Neural progenitor cell (in vitro differentiated cells): ENCODE measurements around the gene STK36. TPM values are rescaled to one million over a fixed set of nuclear protein-coding genes. Genes with fewer than 3 reads are reported as not detected.

ENCODE experiments used
- DNase-seq: peaks from one replicate; pipeline ENCODE4 v3.0.0-alpha.2; 2016; ENCODE audit warnings: low spot score
- H2AFZ ChIP-seq: fragments of 200-600 bp; sonication (generic); replicated peaks from 2 replicates; pipeline ENCODE4 v1.6.1; 2016; ENCODE audit warnings: antibody characterized with exemption
- H3F3A ChIP-seq: fragments of 200-600 bp; sonication (generic); 2 replicates; pipeline ENCODE4 v1.6.1; 2016; ENCODE audit warnings: antibody characterized with exemption, low read depth
- H3K27ac ChIP-seq: fragments of 200-600 bp; sonication (generic); 2 replicates; pipeline ENCODE4 v1.5.1; 2016; ENCODE audit warnings: mild to moderate bottlenecking
- H3K27me3 ChIP-seq: fragments of 200-600 bp; sonication (generic); 2 replicates; pipeline ENCODE4 v1.6.1; 2016; ENCODE audit warnings: mild to moderate bottlenecking, moderate library complexity
- H3K36me3 ChIP-seq: fragments of 200-600 bp; sonication (generic); 2 replicates; pipeline ENCODE4 v1.5.1; 2016
- H3K4me1 ChIP-seq: fragments of 200-600 bp; sonication (generic); 2 replicates; pipeline ENCODE4 v1.6.1; 2016; ENCODE audit warnings: mixed run types
- H3K4me2 ChIP-seq: fragments of 200-600 bp; sonication (generic); 2 replicates; pipeline ENCODE4 v1.6.1; 2016
- H3K4me3 ChIP-seq: fragments of 200-600 bp; sonication (generic); 2 replicates; pipeline ENCODE4 v1.5.1; 2016
- H3K79me2 ChIP-seq: fragments of 200-600 bp; sonication (generic); 2 replicates; pipeline ENCODE4 v1.6.1; 2016; ENCODE audit warnings: low read depth
- H3K9ac ChIP-seq: fragments of 200-600 bp; sonication (generic); 2 replicates; pipeline ENCODE4 v1.6.1; 2016
- H3K9me3 ChIP-seq: fragments of 200-600 bp; sonication (generic); 2 replicates; pipeline ENCODE4 v1.5.1; 2016; ENCODE audit warnings: low read depth
- H4K20me1 ChIP-seq: fragments of 200-600 bp; sonication (generic); 2 replicates; pipeline ENCODE4 v1.6.1; 2016; ENCODE audit warnings: low read depth
- H3K27ac Mint-ChIP-seq: 3 replicates; pipeline ENCODE4 v1.8.0; 2021; ENCODE audit warnings: mixed read lengths
- H3K27me3 Mint-ChIP-seq: 2 replicates; pipeline ENCODE4 v1.8.0; 2022; ENCODE audit warnings: low read depth, mild to moderate bottlenecking, inconsistent platforms, moderate library complexity, mixed read lengths; ENCODE audit not compliant: insufficient read depth
- H3K36me3 Mint-ChIP-seq: 3 replicates; pipeline ENCODE4 v1.8.0; 2021; ENCODE audit warnings: mixed read lengths
- H3K4me1 Mint-ChIP-seq: 3 replicates; pipeline ENCODE4 v1.8.0; 2021; ENCODE audit warnings: mixed read lengths
- H3K4me3 Mint-ChIP-seq: 3 replicates; pipeline ENCODE4 v1.8.0; 2021; ENCODE audit warnings: mild to moderate bottlenecking, moderate library complexity, mixed read lengths
- H3K9me3 Mint-ChIP-seq: 3 replicates; pipeline ENCODE4 v1.8.0; 2020; ENCODE audit warnings: mixed read lengths
- EZH2 ChIP-seq: fragments of 200-600 bp; sonication (generic); IDR thresholded peaks from 2 replicates; pipeline ENCODE4 v1.6.1; 2017; ENCODE audit warnings: antibody characterized with exemption, mild to moderate bottlenecking, moderate library complexity
- EZH2phosphoT487 ChIP-seq: fragments of 200-600 bp; sonication (generic); IDR thresholded peaks from 2 replicates; pipeline ENCODE4 v1.6.1; 2017; ENCODE audit warnings: antibody characterized with exemption
- total RNA-seq: library from RNA; depleted of rRNA; stranded (reverse); fragments of >200 nt; gene quantifications from 2 replicates; pipeline ENCODE4 v1.2.3, GENCODE V29; 2015; ENCODE audit warnings: low replicate concordance
- TF ChIP-seq, protein P1 (sequence below): fragments of 200-600 bp; sonication (generic); IDR thresholded peaks from 2 replicates; pipeline ENCODE4 v1.5.1; 2017; ENCODE audit warnings: antibody characterized with exemption, mild to moderate bottlenecking

The STK36 gene
- total RNA-seq, 1 donor from 2014 or later: 61.4 TPM

GRCh38 chr2:218722876-218723785, 51.2 kb downstream of the STK36 start:
- Mint-ChIP-seq H3K27me3 (peaks cover 2% of the 10 kb centered on the region), H3K27ac (peak overlapping the region; percentile 12), H3K36me3 (peaks cover 32% of the 10 kb centered on the region), H3K9me3 (peaks cover 26% of the 10 kb centered on the region), H3K4me3 (no peak overlapping the region), H3K4me1 (peaks cover 11% of the 10 kb centered on the region)
- Histone ChIP-seq H2AFZ (no peak overlapping the region), H3K27ac (no peak overlapping the region), H3K79me2 (peaks cover 98% of the 10 kb centered on the region), H3K27me3 (no peaks in the 10 kb centered on the region), H3K36me3 (peaks cover 7% of the 10 kb centered on the region), H3K9me3 (peaks cover 17% of the 10 kb centered on the region), H3K4me3 (no peak overlapping the region), H3F3A (no peaks in the 10 kb centered on the region), H3K4me1 (no peaks in the 10 kb centered on the region), H3K9ac (no peak overlapping the region), H3K4me2 (no peak overlapping the region), H4K20me1 (peaks cover 43% of the 10 kb centered on the region)
- no peak for TF ChIP-seq EZH2
- no peak for DNase-seq

DNA sequence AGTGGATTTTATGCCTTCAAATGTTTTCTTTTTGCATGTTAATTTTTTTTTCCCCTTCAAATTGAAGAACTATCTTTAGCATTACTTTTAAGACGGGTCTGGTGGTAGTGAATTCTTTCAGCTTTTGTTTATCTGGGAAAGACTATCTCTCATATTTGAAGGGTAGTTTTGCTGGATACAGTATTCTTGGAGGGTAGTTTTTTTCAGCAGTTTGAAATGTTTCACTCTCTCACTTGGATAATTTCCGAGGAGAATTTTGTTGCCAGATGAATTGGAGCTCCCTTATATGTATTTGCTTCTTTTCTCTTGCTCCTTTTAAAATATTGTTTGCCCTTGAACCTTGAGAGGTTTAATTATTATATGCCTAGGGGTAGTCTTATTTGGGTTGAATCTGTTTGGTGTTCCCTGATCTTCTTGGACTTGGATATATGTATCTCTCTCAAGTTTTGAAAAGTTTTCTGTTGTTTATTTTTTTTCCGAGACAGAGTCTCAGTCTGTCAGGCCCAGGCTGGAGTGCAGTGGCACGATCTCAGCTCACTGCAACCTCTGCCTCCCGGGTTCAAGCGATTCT, 54.2 kb downstream of the STK36 start:
- no peak overlapping the region for H3K4me2 ChIP-seq
- H3K79me2 ChIP-seq: peaks cover 85% of the 10 kb centered on the region
- no peaks in the 10 kb centered on the region for H3F3A ChIP-seq
- Mint-ChIP-seq H3K36me3 (peaks cover 35% of the 10 kb centered on the region), H3K27me3 (peaks cover 2% of the 10 kb centered on the region), H3K4me1 (peaks cover 11% of the 10 kb centered on the region), H3K4me3 (no peak overlapping the region), H3K27ac (no peak overlapping the region), H3K9me3 (peaks cover 26% of the 10 kb centered on the region)
- no peak overlapping the region for H2AFZ ChIP-seq
- peaks cover 24% of the 10 kb centered on the region for H4K20me1 ChIP-seq
- no peak overlapping the region for H3K9ac ChIP-seq
- TF ChIP-seq EZH2phosphoT487 (no peak), EZH2 (no peak)
- TF ChIP-seq, protein P1, sequence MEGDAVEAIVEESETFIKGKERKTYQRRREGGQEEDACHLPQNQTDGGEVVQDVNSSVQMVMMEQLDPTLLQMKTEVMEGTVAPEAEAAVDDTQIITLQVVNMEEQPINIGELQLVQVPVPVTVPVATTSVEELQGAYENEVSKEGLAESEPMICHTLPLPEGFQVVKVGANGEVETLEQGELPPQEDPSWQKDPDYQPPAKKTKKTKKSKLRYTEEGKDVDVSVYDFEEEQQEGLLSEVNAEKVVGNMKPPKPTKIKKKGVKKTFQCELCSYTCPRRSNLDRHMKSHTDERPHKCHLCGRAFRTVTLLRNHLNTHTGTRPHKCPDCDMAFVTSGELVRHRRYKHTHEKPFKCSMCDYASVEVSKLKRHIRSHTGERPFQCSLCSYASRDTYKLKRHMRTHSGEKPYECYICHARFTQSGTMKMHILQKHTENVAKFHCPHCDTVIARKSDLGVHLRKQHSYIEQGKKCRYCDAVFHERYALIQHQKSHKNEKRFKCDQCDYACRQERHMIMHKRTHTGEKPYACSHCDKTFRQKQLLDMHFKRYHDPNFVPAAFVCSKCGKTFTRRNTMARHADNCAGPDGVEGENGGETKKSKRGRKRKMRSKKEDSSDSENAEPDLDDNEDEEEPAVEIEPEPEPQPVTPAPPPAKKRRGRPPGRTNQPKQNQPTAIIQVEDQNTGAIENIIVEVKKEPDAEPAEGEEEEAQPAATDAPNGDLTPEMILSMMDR: no peak
- peaks cover 17% of the 10 kb centered on the region for H3K9me3 ChIP-seq
- H3K36me3 ChIP-seq: peaks cover 7% of the 10 kb centered on the region
- no peaks in the 10 kb centered on the region for H3K27me3 ChIP-seq
- H3K27ac ChIP-seq: no peak overlapping the region
- H3K4me3 ChIP-seq: no peak overlapping the region
- no peaks in the 10 kb centered on the region for H3K4me1 ChIP-seq
- DNase-seq: no peak

GRCh38 chr2:218727502-218728165, 55.7 kb downstream of the STK36 start:
- no peak for TF ChIP-seq EZH2phosphoT487
- TF ChIP-seq, protein P1: peak; percentile 44
- no peak for TF ChIP-seq EZH2
- Histone ChIP-seq H3F3A (no peaks in the 10 kb centered on the region), H3K4me1 (no peaks in the 10 kb centered on the region), H3K27me3 (no peaks in the 10 kb centered on the region), H4K20me1 (peaks cover 15% of the 10 kb centered on the region), H3K4me3 (no peak overlapping the region), H3K4me2 (no peak overlapping the region), H3K9me3 (peaks cover 17% of the 10 kb centered on the region), H3K9ac (no peak overlapping the region), H3K79me2 (peaks cover 80% of the 10 kb centered on the region), H3K36me3 (peaks cover 7% of the 10 kb centered on the region), H3K27ac (no peak overlapping the region), H2AFZ (no peak overlapping the region)
- Mint-ChIP-seq H3K36me3 (peaks cover 38% of the 10 kb centered on the region), H3K9me3 (peaks cover 26% of the 10 kb centered on the region), H3K4me1 (peaks cover 17% of the 10 kb centered on the region), H3K27me3 (no peaks in the 10 kb centered on the region), H3K4me3 (no peak overlapping the region), H3K27ac (no peak overlapping the region)
- DNase-seq: no peak
